LNCaP clone FGC (cell line): ENCODE results near the gene UBXN10.

Experiments
- DNase-seq: peaks from one replicate; pipeline ENCODE4 v3.0.0-alpha.2; 2011; ENCODE audit warnings: low read depth
- H3K4me3 ChIP-seq: 2 replicates; pipeline ENCODE4 v1.5.1; 2011; ENCODE audit warnings: mild to moderate bottlenecking, low read depth, low read length, control low read depth
- CTCF ChIP-seq: IDR thresholded peaks from 2 replicates; pipeline ENCODE4 v1.5.1; 2012; ENCODE audit warnings: mild to moderate bottlenecking; ENCODE audit not compliant: control insufficient read depth, insufficient read depth; ENCODE audit errors: extremely low read depth

Gene UBXN10

GRCh38 chr1:20143734-20144565 is 41.9 kb upstream of the UBXN10 start:
- no peak overlapping the region for H3K4me3 ChIP-seq
- TF ChIP-seq CTCF = no peak
- no peak for DNase-seq

- H3K4me3 ChIP-seq = no peak overlapping the region
- DNase-seq = no peak
- no peak for TF ChIP-seq CTCF
These were observed 37.9 kb upstream of the UBXN10 start for GRCh38 chr1:20147846-20148570.

- DNase-seq = no peak
- TF ChIP-seq CTCF = no peak
- H3K4me3 ChIP-seq = no peak overlapping the region
These were observed 37.1 kb upstream of the UBXN10 start for GRCh38 chr1:20148571-20149500.

GRCh38 chr1:20149601-20150325 is 36.1 kb upstream of the UBXN10 start:
- H3K4me3 ChIP-seq = no peak overlapping the region
- TF ChIP-seq CTCF = no peak
- no peak for DNase-seq

GRCh38 chr1:20150326-20150705 is 35.6 kb upstream of the UBXN10 start:
- no peak overlapping the region for H3K4me3 ChIP-seq
- no peak for TF ChIP-seq CTCF
- no peak for DNase-seq

GRCh38 chr1:20150969-20151368 is 34.9 kb upstream of the UBXN10 start:
- TF ChIP-seq CTCF = no peak
- no peak for DNase-seq
- H3K4me3 ChIP-seq = no peak overlapping the region
